NCI-H748 treated with DMSO at 0.1 percent for 48 hours (cell line): ENCODE data around the gene UBR3.
"Not testable (repeated sequence)": the region's sequence is repeated elsewhere in the genome, so short reads cannot be mapped to it uniquely, and the experiment has no call there.

Experiments used
- DNase-seq: peaks from one replicate; lab custom pipeline; 2025; lab: John Stamatoyannopoulos, UW

Gene UBR3

GRCh38 chr2:169822785-169823392, 4.4 kb upstream of the UBR3 start:
- DNase-seq, result no peak

GRCh38 chr2:169823996-169824372, 3.3 kb upstream of the UBR3 start:
- no peak for DNase-seq

DNA sequence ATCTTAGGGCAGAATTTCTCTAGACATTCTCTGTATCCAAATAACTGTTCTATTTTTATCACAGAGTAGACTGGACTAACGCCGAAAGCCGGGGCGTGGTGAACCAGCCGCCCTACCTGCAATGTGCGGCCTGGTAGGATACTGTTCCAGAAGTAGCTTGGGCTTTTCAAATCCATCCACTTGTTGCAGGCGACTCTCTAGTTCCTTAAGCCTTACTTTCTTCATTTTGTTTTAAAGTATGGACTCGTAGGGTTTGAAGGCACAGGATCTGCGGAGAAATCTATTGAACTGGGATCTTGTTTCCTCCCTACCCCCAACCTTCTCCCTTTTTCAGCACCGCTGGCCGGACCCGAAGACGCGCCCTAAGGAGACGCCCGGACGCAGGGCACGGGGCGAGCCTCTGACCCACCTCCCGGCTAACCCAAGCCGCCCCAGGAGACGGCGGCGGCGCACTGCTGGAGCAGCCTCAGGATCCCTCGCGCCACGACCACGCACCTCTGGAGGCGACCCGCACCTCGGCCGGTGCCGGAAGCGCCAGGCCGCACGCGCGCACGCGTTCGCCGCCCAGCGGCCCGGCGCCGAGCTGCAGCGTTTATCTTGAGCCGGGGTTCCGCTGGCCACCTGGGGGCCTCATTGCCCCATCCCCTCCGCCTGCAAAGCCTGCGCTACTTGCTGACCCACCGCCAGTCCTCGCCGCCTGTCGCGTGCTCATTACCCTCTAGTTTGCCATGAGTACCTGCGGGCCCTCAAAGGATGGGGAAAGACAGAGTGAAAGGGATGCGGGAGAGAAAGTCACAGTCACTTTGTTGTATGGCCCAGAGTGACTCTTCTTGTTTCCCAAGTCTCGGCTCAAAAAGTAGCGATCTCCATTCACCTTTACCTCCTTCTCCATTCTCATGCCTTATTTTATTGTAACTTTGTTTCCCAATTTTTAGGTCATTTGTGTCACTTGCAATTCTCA, 2.6 kb upstream of the UBR3 start, which contains the start of gene METTL5:
METTL5 (minus strand) TSS at position 533 of the 961 bp plus-strand sequence; CDS start at position 225, 308 bp downstream.
- peak; percentile 52 for DNase-seq

DNA sequence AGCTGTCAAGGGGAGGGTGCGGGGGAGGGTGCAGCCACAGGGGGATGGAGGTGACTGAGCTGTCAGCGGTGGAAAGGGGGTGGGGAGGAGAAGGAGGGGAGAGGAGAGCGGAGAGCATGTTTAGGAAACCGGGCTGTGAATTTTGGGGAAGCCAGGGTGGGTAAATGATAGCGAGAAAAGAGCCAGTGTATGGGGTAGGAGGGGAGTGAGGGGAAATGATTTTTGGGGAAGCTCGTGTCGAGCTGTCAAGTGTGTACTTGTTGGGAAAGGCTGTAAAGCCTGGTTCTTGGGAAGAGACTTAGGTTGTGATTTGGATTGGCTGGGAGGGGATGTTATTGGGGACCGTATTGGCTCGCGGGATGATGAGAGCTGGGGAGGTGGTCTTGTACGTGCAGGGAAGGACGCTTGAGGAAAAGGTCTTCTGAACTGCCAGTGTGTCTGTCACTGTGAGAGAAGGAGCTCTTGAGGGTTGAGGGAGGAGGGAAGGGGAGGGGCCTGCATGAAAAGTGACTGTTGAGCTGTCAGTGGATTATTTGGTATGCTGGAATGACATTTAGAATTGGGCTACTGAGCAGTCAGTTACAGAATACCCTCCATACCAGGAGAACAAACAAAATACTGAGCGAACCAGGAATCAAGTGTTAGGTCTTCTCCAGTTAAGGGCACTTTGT, 1.0 kb downstream of the UBR3 start:
- DNase-seq, result no peak

GRCh38 chr2:169834401-169834800, 7.1 kb downstream of the UBR3 start:
- DNase-seq, result no peak

DNA sequence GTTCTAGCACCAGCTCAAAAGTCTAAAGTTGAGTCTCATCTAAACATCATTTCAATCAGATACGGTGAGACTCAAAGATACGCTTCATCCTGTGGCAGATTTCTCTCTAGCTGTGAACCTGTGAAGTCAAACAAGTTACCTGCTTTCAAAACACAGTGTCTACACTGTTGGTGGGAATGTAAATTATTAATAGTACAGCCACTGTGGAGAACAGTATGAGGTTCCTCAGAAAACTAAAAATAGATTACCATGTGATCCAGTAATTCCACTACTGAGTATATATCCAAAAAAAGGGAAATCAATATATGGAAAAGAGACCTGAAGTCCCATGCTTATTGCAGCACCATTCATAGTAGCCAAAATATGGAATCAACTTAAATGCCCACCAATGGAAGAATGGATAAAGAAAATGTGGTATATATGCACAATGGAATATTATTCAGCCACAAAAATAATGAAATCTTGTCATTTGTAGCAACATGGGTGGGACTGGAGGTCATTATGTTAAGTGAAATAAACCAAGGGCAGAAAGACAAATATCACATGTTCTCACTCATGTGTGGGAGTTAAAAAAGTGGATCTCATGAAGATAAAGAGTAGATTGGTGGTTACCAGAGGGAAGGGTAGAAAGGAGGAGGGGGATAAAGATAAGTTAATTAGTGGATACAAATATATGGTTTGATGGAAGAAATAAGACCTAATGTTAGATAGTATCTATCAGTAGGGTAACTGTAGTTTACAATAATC, 11.7 kb downstream of the UBR3 start:
- DNase-seq, result no peak

GRCh38 chr2:169839954-169840746, 12.9 kb downstream of the UBR3 start:
- DNase-seq, result no peak

DNA sequence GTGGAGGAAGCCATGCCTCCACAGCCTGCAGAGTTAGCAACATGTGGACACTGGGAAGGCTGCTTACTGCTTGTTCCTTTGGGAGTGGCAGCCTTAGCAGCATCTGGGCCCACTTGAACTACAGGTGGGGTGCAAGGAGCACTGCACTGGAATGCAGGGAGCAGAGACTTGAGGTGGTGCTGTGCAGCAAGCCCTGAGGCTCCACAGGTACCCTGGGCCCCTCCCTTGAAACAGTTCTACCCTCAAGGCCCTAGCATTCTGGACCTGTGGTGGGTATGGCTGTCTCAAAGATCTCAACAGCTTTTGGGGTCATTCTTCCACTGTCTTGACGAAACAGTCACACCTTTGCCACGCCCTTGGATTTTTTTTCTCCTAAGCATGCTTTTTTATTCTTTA, 13.5 kb downstream of the UBR3 start:
- DNase-seq, result no peak

GRCh38 chr2:169841625-169842024, 14.4 kb downstream of the UBR3 start:
- not testable (repeated sequence) for DNase-seq

- DNase-seq, result no peak
Observed at GRCh38 chr2:169845016-169845415, 17.8 kb downstream of the UBR3 start.

DNA sequence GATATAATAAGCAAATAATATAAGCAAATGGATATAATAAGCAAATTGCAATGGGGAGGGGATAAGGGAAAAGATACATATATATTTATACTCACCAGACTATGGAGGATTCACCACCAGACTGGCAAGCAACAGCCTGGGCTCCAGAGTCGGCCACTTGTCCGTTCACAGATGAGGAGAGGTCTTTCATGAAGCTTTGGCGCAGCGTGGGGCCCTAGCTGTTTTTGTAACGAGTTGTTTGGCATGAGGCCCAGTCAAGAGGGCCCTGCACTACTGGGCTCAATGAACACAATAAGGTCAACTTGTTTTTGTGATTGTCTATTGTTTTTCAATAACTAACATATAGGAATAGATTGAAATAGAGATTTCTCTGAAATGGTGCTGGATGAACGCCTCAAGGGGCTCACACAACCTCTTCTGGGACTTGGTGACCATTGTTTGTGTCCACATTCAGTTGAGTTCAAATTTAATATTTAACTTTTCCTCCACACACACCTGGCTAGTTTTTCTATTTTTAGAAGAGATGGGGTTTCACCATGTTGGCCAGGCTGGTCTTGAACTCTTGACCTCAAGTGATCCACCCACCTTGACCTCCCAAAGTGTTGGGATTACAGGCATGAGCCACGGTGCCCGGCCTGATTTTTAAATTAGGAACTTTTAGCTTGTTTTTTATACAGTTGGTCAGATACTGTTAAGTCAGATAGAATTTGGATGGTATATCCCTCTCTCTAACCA, 21.9 kb downstream of the UBR3 start:
- not testable (repeated sequence) for DNase-seq

GRCh38 chr2:169849710-169850109, 22.5 kb downstream of the UBR3 start:
- no peak for DNase-seq

GRCh38 chr2:169853041-169853668, 25.9 kb downstream of the UBR3 start:
- DNase-seq, result no peak

- DNase-seq, result not testable (repeated sequence)
Observed at GRCh38 chr2:169855281-169856258, 28.3 kb downstream of the UBR3 start.

DNA sequence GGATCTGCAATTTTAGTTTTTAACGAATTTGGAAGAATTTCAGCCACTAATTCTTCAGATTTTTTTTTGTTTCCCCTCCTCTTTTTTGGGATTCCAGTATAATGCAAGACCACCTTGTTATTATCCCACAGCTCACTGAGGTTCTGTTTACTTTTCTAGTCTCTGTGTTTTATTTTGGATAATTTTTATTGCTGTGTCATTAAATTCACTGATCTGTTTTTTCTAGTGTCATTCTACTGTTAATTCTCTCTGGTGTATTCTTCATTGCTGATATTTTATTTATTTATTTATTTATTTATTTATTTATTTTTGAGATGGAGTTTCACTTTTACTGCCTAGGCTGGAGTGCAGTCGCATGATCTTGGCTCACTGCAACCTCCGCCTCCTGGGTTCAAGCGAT, 32.2 kb downstream of the UBR3 start:
- no peak for DNase-seq

- DNase-seq, result no peak
Observed at GRCh38 chr2:169860149-169860548, 32.9 kb downstream of the UBR3 start.

DNA sequence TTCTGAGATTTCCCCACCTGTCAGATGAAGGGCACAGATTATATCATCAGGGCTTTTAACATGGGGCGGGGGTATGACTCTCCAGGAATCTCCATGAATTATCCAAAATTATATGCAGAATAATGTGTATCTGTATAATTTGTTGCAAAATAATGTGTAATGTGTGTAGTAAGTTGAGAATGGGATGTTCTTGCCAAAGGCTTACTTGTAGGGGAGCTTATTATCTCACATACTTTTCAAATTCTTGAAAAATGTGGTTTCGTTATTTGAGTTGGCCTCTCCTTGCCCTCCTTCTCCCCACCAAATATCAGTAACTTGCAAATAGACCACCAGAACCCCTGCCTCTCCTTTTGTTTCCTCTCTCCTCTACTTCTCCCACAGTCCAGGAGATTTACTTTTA, 35.6 kb downstream of the UBR3 start:
- DNase-seq, result no peak

DNA sequence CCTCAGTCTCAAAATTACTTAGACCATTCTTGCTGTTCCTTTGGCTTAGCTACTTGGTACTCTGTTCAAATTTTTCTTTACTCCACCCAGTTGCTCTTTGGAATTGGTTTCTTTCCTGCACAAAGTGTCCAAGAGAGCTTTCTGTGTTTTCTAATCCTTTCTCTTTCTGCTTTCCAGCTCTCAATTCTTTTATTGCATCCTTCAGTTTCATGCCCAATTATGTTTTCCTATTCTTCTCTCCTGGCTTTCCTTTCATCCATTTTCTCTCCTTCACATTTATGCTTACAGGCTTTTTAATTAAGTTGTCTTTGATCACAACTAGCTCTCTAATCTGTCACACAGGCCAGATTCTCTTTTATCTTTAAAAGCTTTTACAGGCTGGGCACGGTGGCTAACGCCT, 38.2 kb downstream of the UBR3 start:
- DNase-seq, result no peak

GRCh38 chr2:169866230-169866629, 39.0 kb downstream of the UBR3 start:
- DNase-seq, result not testable (repeated sequence)
